Activated naive CD8-positive, alpha-beta T cell treated with anti-CD3 and anti-CD28 coated beads, Interleukin-2, amount 50 U/mL, for 16 hours (primary cell): ENCODE results near the gene PCDHA6.
"Not testable (repeated sequence)": the region's sequence is repeated elsewhere in the genome, so short reads cannot be mapped to it uniquely, and the experiment has no call there.

Source experiments
- DNase-seq: peaks from one replicate; pipeline ENCODE4 v3.0.0-alpha.2; 2020; ENCODE audit warnings: low read depth, low spot score

Gene PCDHA6

DNA sequence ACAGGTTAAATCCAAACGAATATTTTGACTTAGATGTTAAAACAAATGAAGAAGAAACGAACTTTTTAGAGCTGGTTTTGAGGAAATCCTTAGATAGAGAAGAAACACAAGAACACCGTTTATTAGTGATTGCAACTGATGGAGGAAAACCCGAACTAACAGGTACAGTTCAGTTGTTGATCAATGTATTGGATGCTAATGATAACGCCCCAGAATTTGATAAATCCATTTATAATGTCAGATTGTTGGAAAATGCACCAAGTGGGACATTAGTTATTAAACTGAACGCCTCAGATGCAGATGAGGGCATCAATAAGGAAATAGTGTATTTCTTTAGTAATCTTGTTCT, 5.5 kb upstream of the PCDHA6 start:
- DNase-seq: no peak

DNA sequence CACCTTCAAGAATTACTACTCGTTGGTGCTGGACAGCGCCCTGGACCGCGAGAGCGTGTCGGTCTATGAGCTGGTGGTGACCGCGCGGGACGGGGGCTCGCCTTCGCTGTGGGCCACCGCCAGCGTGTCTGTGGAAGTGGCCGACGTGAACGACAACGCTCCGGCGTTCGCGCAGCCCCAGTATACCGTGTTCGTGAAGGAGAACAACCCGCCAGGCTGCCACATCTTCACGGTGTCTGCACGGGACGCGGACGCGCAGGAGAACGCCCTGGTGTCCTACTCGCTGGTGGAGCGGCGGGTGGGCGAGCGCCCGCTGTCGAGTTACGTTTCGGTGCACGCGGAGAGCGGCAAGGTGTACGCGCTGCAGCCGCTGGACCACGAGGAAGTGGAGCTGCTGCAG, 4.8 kb upstream of the PCDHA6 start:
- DNase-seq: not testable (repeated sequence)

DNA sequence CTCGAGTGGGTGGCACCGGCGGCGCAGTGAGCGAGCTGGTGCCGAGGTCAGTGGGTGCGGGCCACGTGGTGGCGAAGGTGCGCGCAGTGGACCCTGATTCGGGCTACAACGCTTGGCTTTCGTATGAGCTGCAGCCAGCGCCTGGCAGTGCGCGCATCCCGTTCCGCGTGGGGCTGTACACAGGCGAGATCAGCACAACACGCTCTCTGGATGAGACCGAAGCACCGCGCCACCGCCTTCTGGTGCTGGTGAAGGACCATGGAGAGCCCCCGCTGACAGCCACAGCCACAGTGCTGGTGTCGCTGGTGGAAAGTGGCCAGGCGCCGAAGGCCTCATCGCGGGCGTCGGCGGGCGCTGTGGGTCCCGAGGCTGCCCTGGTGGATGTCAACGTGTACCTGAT, 4.3 kb upstream of the PCDHA6 start:
- DNase-seq: no peak

DNA sequence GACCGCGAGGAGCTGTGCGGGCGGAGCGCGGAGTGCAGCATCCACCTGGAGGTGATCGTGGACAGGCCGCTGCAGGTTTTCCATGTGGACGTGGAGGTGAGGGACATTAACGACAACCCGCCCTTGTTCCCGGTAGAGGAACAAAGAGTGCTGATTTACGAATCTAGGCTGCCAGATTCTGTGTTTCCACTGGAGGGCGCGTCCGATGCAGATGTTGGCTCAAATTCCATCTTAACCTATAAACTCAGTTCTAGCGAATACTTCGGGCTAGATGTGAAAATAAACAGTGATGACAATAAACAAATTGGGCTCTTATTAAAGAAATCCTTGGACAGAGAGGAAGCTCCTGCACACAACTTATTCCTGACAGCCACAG, 590 bp downstream of the PCDHA6 start:
- no peak for DNase-seq

DNA sequence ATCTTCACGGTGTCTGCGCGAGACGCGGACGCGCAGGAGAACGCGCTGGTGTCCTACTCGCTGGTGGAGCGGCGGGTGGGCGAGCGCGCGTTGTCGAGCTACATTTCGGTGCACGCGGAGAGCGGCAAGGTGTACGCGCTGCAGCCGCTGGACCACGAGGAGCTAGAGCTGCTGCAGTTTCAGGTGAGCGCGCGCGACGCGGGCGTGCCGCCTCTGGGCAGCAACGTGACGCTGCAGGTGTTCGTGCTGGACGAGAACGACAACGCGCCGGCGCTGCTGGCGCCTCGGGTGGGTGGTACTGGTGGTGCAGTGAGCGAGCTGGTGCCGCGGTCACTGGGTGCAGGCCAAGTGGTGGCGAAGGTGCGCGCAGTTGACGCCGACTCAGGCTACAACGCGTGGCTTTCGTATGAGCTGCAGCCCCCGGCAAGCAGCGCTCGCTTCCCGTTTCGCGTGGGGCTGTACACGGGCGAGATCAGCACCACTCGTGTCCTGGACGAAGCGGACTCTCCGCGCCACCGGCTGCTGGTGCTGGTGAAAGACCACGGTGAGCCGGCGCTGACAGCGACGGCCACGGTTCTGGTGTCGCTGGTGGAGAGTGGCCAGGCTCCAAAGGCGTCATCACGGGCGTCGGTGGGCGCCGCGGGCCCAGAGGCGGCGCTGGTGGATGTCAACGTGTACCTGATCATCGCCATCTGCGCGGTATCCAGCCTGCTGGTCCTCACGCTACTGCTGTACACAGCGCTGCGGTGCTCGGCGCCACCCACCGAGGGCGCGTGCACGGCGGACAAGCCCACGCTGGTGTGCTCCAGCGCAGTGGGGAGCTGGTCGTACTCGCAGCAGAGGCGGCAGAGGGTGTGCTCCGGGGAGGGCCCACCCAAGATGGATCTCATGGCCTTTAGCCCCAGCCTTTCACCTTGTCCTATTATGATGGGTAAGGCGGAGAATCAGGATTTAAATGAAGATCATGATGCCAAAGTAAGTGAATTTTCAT, 2.0 kb downstream of the PCDHA6 start:
- not testable (repeated sequence) for DNase-seq

DNA sequence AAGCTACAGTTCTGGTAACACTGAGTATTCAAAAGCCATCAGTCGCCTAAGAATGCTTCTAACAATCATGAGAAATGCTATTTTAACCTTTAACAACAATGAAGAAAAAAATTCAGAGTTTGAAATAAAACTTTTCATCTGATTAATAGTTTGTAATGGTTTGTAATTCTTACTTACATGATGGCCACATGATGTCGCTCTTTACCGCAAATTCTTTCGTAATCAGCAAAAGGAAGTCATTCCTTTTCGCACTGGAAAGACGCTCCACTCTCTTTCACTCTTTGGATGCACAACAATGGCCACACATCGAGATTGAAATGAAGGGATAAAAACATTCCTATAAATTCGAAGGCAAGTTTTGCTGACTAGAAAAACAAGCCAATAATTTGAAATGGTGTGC, 6.2 kb downstream of the PCDHA6 start, which contains the start of gene PCDHA7:
Gene PCDHA7, plus strand, starts transcription at position 277 of the 400 bp plus-strand sequence. Its CDS starts 115 bp downstream, at position 392.
- no peak for DNase-seq

DNA sequence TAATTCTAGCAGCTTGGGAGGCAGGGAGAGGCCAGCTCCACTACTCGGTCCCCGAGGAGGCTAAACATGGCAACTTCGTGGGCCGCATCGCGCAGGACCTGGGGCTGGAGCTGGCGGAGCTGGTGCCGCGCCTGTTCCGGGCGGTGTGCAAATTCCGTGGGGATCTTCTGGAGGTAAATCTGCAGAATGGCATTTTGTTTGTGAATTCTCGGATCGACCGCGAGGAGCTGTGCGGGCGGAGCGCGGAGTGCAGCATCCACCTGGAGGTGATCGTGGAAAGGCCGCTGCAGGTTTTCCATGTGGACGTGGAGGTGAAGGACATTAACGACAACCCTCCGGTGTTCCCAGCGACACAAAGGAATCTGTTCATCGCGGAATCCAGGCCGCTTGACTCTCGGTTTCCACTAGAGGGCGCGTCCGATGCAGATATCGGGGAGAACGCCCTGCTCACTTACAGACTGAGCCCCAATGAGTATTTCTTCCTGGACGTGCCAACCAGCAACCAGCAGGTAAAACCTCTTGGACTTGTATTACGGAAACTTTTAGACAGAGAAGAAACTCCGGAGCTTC, 6.8 kb downstream of the PCDHA6 start:
- not testable (repeated sequence) for DNase-seq

DNA sequence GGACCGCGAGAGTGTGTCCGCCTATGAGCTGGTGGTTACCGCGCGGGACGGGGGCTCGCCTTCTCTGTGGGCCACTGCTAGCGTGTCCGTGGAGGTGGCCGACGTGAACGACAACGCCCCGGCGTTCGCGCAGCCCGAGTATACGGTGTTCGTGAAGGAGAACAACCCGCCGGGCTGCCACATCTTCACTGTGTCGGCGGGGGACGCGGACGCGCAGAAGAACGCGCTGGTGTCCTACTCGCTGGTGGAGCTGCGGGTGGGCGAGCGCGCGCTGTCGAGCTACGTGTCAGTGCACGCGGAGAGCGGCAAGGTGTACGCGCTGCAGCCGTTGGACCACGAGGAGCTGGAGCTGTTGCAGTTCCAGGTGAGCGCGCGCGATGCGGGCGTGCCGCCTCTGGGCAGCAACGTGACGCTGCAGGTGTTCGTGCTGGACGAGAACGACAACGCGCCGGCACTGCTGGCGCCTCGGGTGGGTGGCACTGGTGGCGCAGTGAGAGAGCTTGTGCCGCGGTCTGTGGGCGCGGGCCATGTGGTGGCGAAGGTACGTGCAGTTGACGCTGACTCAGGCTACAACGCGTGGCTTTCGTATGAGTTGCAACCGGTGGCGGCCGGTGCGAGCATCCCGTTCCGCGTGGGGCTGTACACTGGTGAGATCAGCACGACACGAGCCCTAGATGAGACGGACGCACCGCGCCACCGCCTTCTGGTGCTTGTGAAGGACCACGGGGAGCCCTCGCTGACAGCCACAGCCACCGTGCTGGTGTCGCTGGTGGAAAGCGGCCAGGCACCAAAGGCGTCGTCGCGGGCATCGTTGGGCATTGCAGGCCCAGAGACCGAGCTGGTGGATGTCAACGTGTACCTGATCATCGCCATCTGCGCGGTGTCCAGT, 8.1 kb downstream of the PCDHA6 start:
- DNase-seq: no peak

DNA sequence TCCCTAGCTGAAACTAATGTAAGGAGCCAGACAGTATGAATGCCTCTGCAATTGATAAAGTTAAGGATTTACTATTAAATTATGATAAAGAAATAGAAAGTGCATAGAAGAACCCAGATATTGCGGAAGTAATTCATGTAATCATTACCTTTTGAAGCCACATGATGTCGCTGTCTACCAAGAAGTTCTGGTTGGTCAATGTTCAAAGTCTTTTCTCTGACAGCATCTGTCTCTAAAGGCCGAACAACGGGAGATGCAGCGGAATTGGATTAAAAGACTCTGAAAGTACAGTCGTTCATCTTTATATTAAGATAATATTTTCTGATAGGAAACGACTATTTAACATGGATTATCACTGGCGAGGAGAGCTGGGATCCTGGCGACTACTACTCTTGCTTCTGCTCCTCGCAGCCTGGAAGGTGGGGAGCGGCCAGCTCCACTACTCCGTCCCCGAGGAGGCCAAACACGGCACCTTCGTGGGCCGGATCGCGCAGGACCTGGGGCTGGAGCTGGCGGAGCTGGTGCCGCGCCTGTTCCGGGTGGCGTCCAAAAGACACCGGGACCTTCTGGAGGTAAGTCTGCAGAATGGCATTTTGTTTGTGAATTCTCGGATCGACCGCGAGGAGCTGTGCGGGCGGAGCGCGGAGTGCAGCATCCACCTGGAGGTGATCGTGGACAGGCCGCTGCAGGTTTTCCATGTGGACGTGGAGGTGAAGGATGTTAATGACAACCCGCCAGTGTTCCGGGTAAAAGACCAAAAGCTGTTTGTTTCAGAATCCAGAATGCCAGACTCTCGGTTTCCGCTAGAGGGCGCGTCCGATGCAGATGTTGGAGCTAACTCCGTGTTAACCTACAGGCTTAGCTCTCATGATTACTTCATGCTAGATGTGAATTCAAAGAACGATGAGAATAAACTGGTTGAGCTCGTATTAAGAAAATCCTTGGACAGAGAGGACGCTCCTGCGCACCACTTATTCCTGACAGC, 13.5 kb downstream of the PCDHA6 start, which contains the start of gene PCDHA8:
Gene PCDHA8, plus strand, starts transcription at position 210 of the 985 bp plus-strand sequence. Its CDS starts 135 bp downstream, at position 345.
- no peak for DNase-seq

DNA sequence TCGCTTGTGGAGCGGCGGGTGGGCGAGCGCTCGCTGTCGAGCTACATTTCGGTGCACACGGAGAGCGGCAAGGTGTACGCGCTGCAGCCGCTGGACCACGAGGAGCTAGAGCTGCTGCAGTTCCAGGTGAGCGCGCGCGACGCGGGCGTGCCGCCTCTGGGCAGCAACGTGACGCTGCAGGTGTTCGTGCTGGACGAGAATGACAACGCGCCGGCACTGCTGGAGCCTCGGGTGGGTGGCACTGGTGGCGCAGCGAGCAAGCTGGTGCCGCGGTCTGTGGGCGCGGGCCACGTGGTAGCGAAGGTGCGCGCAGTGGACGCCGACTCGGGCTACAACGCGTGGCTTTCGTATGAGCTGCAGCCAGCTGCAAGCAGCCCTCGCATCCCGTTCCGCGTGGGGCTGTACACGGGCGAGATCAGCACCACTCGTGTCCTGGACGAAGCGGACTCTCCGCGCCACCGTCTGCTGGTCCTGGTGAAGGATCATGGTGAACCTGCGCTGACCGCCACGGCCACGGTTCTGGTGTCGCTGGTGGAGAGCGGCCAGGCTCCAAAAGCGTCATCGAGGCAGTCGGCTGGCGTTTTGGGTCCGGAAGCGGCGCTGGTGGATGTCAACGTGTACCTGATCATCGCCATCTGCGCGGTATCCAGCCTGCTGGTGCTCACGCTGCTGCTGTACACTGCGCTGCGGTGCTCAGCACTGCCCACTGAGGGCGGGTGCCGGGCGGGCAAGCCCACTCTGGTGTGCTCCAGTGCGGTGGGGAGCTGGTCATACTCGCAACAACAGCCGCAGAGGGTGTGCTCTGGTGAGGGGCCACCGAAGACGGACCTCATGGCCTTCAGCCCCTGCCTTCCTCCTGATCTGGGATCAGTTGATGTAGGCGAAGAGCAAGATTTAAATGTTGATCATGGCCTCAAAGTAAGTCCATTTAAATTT, 15.3 kb downstream of the PCDHA6 start:
- no peak for DNase-seq

DNA sequence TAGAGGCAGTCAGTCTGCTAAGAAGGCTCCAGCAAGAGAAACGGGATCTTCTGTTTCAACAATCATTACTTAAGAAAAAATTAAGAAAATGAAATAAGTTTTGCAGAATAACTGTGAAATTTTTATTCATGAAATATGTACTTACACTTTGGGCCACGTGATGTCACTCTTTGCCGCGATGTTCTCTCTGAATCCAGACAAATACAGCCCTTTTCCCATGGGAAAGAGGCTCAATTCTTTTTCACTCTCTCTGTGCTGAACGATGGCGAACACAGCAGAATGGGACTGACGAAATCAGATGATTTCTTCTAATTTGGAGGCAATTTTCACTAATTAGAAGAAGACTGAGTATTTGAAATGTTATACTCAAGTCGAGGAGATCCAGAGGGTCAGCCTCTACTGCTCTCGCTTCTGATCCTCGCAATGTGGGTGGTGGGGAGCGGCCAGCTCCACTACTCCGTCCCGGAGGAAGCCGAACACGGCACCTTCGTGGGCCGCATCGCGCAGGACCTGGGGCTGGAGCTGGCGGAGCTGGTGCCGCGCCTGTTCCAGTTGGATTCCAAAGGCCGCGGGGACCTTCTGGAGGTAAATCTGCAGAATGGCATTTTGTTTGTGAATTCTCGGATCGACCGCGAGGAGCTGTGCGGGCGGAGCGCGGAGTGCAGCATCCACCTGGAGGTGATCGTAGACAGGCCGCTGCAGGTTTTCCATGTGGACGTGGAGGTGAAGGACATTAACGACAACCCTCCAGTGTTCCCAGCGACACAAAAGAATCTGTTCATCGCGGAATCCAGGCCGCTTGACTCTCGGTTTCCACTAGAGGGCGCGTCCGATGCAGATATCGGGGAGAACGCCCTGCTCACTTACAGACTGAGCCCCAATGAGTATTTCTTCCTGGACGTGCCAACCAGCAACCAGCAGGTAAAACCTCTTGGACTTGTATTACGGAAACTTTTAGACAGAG, 20.7 kb downstream of the PCDHA6 start, which contains the start of gene PCDHA9:
Gene PCDHA9, plus strand, starts transcription at position 244 of the 964 bp plus-strand sequence. Its CDS starts 114 bp downstream, at position 358.
- not testable (repeated sequence) for DNase-seq

DNA sequence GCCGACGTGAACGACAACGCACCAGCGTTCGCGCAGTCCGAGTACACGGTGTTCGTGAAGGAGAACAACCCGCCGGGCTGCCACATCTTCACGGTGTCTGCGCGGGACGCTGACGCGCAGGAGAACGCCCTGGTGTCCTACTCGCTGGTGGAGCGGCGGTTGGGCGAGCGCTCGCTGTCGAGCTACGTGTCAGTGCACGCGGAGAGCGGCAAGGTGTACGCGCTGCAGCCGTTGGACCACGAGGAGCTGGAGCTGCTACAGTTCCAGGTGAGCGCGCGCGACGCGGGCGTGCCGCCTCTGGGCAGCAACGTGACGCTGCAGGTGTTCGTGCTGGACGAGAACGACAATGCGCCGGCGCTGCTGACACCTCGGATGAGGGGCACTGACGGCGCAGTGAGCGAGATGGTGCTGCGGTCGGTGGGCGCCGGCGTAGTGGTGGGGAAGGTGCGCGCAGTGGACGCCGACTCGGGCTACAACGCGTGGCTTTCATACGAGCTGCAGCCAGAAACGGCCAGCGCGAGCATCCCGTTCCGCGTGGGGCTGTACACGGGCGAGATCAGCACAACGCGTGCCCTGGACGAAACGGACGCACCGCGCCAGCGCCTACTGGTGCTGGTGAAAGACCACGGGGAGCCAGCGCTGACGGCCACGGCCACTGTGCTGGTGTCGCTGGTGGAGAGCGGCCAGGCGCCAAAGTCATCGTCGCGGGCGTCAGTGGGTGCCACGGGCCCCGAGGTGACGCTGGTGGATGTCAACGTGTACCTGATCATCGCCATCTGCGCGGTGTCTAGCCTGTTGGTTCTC, 22.3 kb downstream of the PCDHA6 start:
- not testable (repeated sequence) for DNase-seq

DNA sequence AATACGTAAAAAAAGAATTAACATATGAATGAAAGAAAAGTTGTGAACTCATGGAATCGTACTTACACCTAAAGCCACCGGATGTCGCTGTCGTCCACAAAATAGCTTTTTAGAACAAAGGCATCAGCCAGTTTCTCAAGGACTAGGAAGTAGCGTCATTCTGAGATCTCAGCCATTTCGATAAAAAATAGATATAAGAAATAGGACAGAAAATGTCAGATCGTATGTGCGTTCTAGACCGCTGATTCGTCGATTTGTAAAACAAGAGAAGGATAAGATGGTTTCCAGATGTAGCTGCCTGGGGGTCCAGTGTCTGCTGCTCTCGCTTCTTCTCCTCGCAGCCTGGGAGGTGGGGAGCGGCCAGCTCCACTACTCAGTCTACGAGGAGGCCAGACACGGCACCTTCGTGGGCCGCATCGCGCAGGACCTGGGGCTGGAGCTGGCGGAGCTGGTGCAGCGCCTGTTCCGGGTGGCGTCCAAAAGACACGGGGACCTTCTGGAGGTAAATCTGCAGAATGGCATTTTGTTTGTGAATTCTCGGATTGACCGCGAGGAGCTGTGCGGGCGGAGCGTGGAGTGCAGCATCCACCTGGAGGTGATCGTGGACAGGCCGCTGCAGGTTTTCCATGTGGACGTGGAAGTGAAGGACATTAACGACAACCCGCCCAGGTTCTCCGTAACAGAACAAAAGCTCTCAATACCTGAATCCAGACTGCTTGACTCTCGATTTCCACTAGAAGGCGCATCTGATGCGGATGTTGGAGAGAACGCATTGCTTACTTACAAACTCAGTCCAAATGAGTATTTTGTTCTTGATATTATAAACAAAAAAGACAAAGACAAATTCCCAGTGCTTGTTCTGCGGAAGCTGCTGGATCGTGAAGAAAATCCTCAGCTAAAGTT, 28.3 kb downstream of the PCDHA6 start, which contains the start of gene PCDHA10:
Gene PCDHA10, plus strand, starts transcription at position 126 of the 903 bp plus-strand sequence. Its CDS starts 152 bp downstream, at position 278.
- DNase-seq: no peak

DNA sequence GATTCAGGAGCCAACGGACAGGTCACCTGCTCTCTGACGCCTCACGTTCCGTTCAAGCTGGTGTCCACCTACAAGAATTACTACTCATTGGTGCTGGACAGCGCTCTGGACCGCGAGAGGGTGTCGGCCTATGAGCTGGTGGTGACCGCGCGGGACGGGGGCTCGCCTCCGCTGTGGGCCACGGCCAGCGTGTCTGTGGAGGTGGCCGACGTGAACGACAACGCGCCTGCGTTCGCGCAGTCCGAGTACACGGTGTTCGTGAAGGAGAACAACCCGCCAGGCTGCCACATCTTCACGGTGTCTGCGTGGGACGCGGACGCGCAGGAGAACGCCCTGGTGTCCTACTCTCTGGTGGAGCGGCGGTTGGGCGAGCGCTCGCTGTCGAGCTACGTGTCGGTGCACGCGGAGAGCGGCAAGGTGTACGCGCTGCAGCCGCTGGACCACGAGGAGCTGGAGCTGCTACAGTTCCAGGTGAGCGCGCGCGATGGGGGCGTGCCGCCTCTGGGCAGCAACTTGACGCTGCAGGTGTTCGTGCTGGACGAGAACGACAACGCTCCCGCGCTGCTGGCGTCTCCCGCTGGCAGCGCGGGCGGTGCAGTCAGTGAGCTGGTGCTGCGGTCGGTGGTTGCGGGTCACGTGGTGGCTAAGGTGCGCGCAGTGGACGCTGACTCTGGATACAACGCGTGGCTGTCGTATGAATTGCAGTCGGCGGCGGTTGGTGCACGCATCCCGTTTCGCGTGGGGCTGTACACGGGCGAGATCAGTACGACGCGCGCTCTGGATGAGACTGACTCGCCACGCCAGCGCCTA, 29.6 kb downstream of the PCDHA6 start:
- DNase-seq: no peak

DNA sequence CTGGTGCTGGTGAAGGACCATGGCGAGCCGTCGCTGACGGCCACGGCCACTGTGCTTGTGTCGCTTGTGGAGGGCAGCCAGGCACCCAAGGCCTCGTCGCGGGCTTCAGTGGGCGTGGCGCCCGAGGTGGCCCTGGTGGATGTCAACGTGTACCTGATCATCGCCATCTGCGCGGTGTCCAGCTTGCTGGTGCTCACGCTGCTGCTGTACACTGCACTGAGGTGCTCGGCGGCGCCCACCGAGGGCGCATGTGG, 30.2 kb downstream of the PCDHA6 start:
- DNase-seq: no peak
